GM21576 (cell line): ENCODE results near the gene ADRB1.

ENCODE experiments used
- ATAC-seq: cut with Tn5 transposase; IDR thresholded peaks from one replicate; pipeline ENCODE4 v1.9.1; 2021; ENCODE audit warnings: mild to moderate bottlenecking, moderate library complexity; ENCODE audit not compliant: unreplicated experiment

ADRB1 gene

DNA sequence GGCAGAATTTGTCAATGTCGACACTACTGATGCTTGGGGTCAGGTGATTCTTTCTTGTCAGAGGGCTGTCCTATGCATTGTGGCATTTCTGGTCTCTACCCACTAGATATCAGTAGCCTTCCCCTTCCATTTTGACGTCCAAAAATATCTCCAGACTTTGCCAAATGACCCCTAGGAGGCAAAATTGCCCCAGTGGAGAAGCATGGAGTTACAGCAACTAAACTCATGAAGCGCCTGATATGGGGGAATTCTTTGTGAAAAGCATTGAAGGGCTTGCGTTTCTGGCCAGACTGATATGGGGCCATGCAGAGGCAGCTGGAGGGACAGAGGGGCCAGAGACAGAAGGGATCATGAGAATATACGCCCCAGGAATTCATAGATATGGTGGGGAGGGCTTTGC lies 43.6 kb downstream of the ADRB1 start:
- no peak for ATAC-seq

DNA sequence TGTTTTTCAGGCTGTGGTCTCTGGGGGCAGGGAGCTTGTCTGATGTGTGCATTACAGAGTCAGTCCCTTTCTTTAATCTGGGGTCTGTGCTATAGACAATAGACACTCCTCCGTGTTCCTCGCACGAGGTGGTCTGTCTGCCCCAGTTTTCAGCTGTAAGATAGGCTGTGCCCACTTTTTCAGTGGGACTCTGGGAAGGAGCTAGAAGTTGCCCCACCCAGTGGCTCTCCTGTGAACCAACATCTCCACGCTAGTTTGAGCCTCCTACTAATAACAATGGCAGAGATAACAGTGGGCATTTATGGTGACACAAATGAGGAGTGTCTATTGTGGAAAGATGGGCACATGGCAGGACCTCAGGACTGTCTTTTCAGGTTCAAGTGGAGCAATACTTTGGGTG lies 44.0 kb downstream of the ADRB1 start:
- ATAC-seq, result no peak

DNA sequence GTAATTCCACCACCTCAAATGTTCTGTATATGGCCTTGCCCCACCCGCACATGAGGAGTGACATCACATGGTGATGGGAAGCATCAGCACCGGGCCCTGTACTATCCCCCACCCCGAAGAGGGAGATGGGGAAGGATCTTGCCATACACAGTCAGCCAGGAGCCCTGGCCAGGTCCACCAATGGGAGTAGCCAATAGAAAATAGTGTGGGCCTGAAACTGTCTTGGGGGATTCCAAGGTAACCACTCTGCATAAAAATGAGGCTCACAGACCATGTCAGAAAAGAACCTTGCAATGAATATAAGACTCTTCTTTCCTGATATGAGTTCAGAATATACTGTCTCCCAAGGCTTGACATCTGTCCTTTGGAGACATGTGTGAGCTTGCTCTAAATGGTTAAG lies 51.1 kb downstream of the ADRB1 start:
- no peak for ATAC-seq

DNA sequence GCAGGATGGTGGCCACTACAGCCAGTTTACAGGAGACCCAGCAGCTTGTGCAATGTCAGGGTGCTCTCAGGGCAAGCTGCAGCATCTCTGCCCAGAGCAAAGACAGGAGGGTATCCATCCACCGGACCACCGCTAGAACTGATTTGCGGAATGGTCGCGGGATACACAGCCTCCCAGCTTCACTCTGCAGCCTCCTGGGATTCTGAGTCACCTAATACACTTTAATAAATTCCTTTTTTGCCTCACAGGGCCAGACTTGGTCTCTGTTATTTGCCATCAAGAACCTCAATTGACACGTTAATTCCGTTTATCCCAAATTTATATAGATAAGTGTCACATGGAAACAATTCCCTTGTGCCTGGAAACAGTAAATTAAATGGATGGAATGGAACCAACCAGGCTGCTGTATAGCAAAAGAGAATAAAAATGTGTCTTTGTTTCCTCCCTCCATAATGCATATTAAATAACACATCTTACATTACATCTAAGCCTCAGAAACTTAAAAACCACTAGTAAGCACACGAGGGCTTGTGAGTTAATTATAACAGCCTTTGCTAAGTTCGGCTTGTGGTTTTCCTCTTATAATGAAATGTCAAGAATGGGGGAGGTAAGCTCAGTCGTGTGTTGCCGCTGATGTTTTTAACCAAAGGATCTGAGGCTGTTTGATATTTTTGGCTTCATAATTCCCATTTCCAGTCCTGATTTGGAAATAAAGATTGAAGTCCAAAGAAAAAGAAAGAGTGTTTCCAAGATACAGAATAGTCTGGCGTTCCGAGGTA lies 52.1 kb downstream of the ADRB1 start:
- peak; percentile 69 for ATAC-seq
